SK-N-SH treated with all-trans-retinoic acid at 6 μM for 48 hours (cell line): ENCODE results near the gene CCDC150.
A peak's percentile ranks its signal among the peaks of the same experiment; 100 is the strongest.
"Not testable (repeated sequence)": the region's sequence is repeated elsewhere in the genome, so short reads cannot be mapped to it uniquely, and the experiment has no call there.

Experiments
- ATAC-seq: fragments of 200-7000 bp; cut with Tn5 transposase; 3 replicates; pipeline ENCODE4 v1.9.1; 2020; ENCODE audit warnings: mild to moderate bottlenecking, moderate library complexity
- ARNTL ChIP-seq: fragments of 450-650 bp; formaldehyde crosslinking; IDR thresholded peaks from 2 replicates; pipeline ENCODE4 v1.5.0; 2020; ENCODE audit warnings: low read depth, mild to moderate bottlenecking, moderate library complexity, borderline replicate concordance
- BACH2 ChIP-seq: fragments of 250-450 bp; sonication (Bioruptor Pico); IDR thresholded peaks from 2 replicates; pipeline ENCODE4 v1.9.0; 2021; ENCODE audit warnings: mild to moderate bottlenecking, borderline replicate concordance
- CSDC2 ChIP-seq: fragments of 250-450 bp; sonication (Bioruptor Pico); IDR thresholded peaks from 2 replicates; pipeline ENCODE4 v1.5.0; 2020; ENCODE audit warnings: mild to moderate bottlenecking, moderate library complexity
- ESRRG ChIP-seq: fragments of 250-450 bp; sonication (Bioruptor Pico); IDR thresholded peaks from 2 replicates; pipeline ENCODE4 v1.6.1; 2021; ENCODE audit warnings: mild to moderate bottlenecking
- GLIS3 ChIP-seq: fragments of 250-450 bp; sonication (Bioruptor Pico); IDR thresholded peaks from 2 replicates; pipeline ENCODE4 v1.5.0; 2020; ENCODE audit warnings: mild to moderate bottlenecking, moderate library complexity
- ISL1 ChIP-seq: fragments of 250-450 bp; sonication (Bioruptor Pico); IDR thresholded peaks from 2 replicates; pipeline ENCODE4 v2.1.2; 2022; ENCODE audit warnings: mild to moderate bottlenecking, moderate library complexity
- OSR1 ChIP-seq: fragments of 250-450 bp; sonication (Bioruptor Pico); IDR thresholded peaks from 2 replicates; pipeline ENCODE4 v1.8.0; 2022; ENCODE audit warnings: moderate library complexity, mild to moderate bottlenecking, inconsistent platforms
- PPARA ChIP-seq: fragments of 250-450 bp; sonication (Bioruptor Pico); IDR thresholded peaks from 2 replicates; pipeline ENCODE4 v1.5.0; 2020; ENCODE audit warnings: mild to moderate bottlenecking, borderline replicate concordance
- RARB ChIP-seq: fragments of 250-450 bp; sonication (Bioruptor Pico); IDR thresholded peaks from 2 replicates; pipeline ENCODE4 v1.8.0; 2021; ENCODE audit warnings: mild to moderate bottlenecking, moderate library complexity
- SNAI2 ChIP-seq: fragments of 250-450 bp; sonication (Bioruptor Pico); IDR thresholded peaks from 2 replicates; pipeline ENCODE4 v1.5.0; 2020; ENCODE audit warnings: mild to moderate bottlenecking, moderate library complexity
- TCF4 ChIP-seq: fragments of 250-450 bp; sonication (Bioruptor Pico); IDR thresholded peaks from 2 replicates; pipeline ENCODE4 v1.8.0; 2021; ENCODE audit warnings: mild to moderate bottlenecking, moderate library complexity, borderline replicate concordance
- TOX ChIP-seq: fragments of 250-450 bp; sonication (Bioruptor Pico); IDR thresholded peaks from 2 replicates; pipeline ENCODE4 v1.8.0; 2021; ENCODE audit warnings: mild to moderate bottlenecking, moderate library complexity, borderline replicate concordance
- ZFP3 ChIP-seq: fragments of 250-450 bp; sonication (Bioruptor Pico); IDR thresholded peaks from 2 replicates; pipeline ENCODE4 v1.5.0; 2020; ENCODE audit warnings: mild to moderate bottlenecking, moderate library complexity
- ZFP30 ChIP-seq: fragments of 450-650 bp; formaldehyde crosslinking; IDR thresholded peaks from 2 replicates; pipeline ENCODE4 v1.5.0; 2022; ENCODE audit warnings: mild to moderate bottlenecking, moderate library complexity
- ZNF565 ChIP-seq: fragments of 450-650 bp; formaldehyde crosslinking; conservative IDR thresholded peaks from 2 replicates; pipeline ENCODE4 v1.5.0; 2020; ENCODE audit warnings: low read depth, mild to moderate bottlenecking, moderate library complexity
- ZNF70 ChIP-seq: fragments of 450-650 bp; formaldehyde crosslinking; IDR thresholded peaks from 2 replicates; pipeline ENCODE4 v1.5.0; 2020; ENCODE audit warnings: mild to moderate bottlenecking, moderate library complexity
- ZNF8 ChIP-seq: fragments of 450-650 bp; formaldehyde crosslinking; IDR thresholded peaks from 2 replicates; pipeline ENCODE4 v1.5.0; 2020; ENCODE audit warnings: mild to moderate bottlenecking, moderate library complexity
- TF ChIP-seq, protein P1 (sequence below): fragments of 250-450 bp; sonication (Bioruptor Pico); IDR thresholded peaks from 2 replicates; pipeline ENCODE4 v1.5.1; 2020; ENCODE audit warnings: low read depth, mild to moderate bottlenecking, moderate library complexity
- TF ChIP-seq, protein P2 (sequence below): fragments of 250-450 bp; sonication (Bioruptor Pico); IDR thresholded peaks from 2 replicates; pipeline ENCODE4 v1.8.0; 2020; ENCODE audit warnings: mild to moderate bottlenecking, moderate library complexity, borderline replicate concordance
- TF ChIP-seq, protein P3 (sequence below): fragments of 250-450 bp; sonication (Bioruptor Pico); IDR thresholded peaks from 2 replicates; pipeline ENCODE4 v1.5.1; 2021; ENCODE audit warnings: mild to moderate bottlenecking, moderate library complexity
- TF ChIP-seq, protein P4 (sequence below): fragments of 250-450 bp; sonication (Bioruptor Pico); IDR thresholded peaks from 2 replicates; pipeline ENCODE4 v1.8.0; 2021; ENCODE audit warnings: low read depth, mild to moderate bottlenecking, moderate library complexity, borderline replicate concordance

CCDC150 gene

DNA sequence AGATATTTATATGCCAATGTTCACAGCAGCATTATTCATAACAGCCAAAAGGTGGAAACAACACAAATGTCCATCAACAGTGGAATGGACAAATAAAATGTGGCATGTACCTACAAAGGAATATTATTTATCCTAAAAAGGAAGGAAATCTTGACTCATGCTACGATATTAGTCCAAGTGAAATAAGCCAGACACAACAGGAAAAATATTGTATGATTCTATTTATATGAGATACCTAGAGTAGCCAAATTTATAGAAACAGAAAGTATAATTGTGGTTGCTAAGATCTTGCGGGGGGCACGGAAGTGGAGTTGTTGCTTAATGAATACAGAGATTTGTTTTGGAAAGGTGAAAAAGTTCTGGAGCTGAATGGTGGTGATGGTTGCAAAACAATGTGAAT is 33.0 kb upstream of the CCDC150 start:
- TF ChIP-seq TCF4: no peak
- no peak for TF ChIP-seq ZNF70 (CRISPR knock-in tag)
- TF ChIP-seq RARB (CRISPR knock-in tag): no peak
- TF ChIP-seq CSDC2 (CRISPR knock-in tag): no peak
- no peak for TF ChIP-seq SNAI2 (CRISPR knock-in tag)
- no peak for TF ChIP-seq ZFP3 (CRISPR knock-in tag)
- no peak for TF ChIP-seq BACH2 (CRISPR knock-in tag)
- TF ChIP-seq, protein P1, sequence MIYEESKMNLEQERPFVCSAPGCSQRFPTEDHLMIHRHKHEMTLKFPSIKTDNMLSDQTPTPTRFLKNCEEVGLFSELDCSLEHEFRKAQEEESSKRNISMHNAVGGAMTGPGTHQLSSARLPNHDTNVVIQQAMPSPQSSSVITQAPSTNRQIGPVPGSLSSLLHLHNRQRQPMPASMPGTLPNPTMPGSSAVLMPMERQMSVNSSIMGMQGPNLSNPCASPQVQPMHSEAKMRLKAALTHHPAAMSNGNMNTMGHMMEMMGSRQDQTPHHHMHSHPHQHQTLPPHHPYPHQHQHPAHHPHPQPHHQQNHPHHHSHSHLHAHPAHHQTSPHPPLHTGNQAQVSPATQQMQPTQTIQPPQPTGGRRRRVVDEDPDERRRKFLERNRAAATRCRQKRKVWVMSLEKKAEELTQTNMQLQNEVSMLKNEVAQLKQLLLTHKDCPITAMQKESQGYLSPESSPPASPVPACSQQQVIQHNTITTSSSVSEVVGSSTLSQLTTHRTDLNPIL (CRISPR knock-in tag): no peak
- no peak for TF ChIP-seq TOX
- no peak for TF ChIP-seq GLIS3
- TF ChIP-seq ISL1 (CRISPR knock-in tag): no peak
- no peak for TF ChIP-seq ZNF8 (CRISPR knock-in tag)
- no peak for ATAC-seq

DNA sequence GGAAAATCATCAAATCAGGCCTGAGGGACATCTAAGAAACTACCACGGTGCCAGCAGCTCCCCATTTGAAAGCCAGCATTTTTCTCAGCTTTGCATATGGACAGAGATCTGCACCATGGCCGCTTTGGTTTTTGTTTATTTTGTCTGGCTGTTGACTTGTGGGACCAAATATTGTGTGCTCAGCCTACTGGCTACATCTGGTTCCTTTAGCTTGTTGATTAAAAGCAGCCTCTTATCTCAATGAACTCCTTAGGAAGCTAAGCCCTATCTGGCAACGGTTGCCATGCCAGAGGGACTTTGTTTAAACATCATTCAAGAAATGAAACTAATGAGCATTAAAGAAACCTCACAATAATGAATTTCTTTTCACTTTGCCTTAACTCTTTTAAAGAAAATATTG is 32.4 kb upstream of the CCDC150 start:
- TF ChIP-seq TCF4 (peak; percentile 42; the same call in 1 of the 2 replicates), ESRRG (CRISPR knock-in tag) (no peak)
- peak; percentile 35; the same call in 2 of the 3 replicates for ATAC-seq

DNA sequence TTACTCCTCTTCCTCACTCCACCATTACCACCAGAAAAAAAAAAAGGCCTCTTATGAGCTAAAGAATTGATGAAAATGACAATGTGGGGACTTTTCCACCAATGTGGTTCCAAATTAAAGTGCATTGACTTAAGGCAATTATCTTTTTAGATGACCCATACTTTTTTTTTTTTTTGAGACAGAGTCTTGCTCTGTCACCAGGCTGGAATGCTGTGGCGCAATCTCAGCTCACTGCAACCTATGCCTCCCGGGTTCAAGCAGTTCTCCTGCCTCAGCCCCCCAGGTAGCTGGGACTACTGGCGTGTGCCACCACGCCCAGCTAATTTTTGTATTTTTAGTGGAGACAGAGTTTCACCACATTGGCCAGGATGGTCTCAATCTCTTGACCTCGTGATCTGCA is 31.6 kb upstream of the CCDC150 start:
- ATAC-seq: not testable (repeated sequence)

DNA sequence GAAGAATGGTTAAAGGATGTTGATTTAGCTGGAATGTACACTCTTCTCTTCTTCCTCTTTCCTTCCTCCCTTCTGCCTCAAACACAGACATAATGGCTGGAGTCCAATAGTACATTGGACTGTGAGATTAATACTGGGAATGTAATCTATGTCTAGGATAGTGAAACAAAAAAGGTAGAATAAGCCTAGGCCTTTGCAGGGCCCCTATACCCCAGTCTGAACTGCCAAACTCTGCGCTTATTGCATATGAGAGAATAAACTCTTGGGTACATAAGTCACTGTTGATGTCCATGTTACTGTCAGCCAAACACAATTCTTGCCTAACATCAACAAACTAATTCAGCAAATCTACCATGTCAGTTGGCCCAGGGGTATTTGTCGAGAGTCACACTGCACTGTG is 29.7 kb upstream of the CCDC150 start:
- no peak for TF ChIP-seq BACH2 (CRISPR knock-in tag)
- TF ChIP-seq SNAI2 (CRISPR knock-in tag): no peak
- TF ChIP-seq ZFP30 (CRISPR knock-in tag): no peak
- TF ChIP-seq ZNF565 (CRISPR knock-in tag): no peak
- no peak for TF ChIP-seq ISL1 (CRISPR knock-in tag)
- no peak for TF ChIP-seq TOX
- TF ChIP-seq, protein P1 (CRISPR knock-in tag): no peak
- TF ChIP-seq ZNF70 (CRISPR knock-in tag): no peak
- TF ChIP-seq TCF4: no peak
- no peak for TF ChIP-seq ARNTL (CRISPR knock-in tag)
- TF ChIP-seq ZNF8 (CRISPR knock-in tag): no peak
- no peak for TF ChIP-seq GLIS3
- TF ChIP-seq, protein P2, sequence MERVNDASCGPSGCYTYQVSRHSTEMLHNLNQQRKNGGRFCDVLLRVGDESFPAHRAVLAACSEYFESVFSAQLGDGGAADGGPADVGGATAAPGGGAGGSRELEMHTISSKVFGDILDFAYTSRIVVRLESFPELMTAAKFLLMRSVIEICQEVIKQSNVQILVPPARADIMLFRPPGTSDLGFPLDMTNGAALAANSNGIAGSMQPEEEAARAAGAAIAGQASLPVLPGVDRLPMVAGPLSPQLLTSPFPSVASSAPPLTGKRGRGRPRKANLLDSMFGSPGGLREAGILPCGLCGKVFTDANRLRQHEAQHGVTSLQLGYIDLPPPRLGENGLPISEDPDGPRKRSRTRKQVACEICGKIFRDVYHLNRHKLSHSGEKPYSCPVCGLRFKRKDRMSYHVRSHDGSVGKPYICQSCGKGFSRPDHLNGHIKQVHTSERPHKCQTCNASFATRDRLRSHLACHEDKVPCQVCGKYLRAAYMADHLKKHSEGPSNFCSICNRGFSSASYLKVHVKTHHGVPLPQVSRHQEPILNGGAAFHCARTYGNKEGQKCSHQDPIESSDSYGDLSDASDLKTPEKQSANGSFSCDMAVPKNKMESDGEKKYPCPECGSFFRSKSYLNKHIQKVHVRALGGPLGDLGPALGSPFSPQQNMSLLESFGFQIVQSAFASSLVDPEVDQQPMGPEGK (CRISPR knock-in tag): no peak
- no peak for TF ChIP-seq ZFP3 (CRISPR knock-in tag)
- TF ChIP-seq ESRRG (CRISPR knock-in tag): no peak
- TF ChIP-seq, protein P3, sequence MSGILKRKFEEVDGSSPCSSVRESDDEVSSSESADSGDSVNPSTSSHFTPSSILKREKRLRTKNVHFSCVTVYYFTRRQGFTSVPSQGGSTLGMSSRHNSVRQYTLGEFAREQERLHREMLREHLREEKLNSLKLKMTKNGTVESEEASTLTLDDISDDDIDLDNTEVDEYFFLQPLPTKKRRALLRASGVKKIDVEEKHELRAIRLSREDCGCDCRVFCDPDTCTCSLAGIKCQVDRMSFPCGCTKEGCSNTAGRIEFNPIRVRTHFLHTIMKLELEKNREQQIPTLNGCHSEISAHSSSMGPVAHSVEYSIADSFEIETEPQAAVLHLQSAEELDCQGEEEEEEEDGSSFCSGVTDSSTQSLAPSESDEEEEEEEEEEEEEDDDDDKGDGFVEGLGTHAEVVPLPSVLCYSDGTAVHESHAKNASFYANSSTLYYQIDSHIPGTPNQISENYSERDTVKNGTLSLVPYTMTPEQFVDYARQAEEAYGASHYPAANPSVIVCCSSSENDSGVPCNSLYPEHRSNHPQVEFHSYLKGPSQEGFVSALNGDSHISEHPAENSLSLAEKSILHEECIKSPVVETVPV (CRISPR knock-in tag): no peak
- ATAC-seq: no peak

DNA sequence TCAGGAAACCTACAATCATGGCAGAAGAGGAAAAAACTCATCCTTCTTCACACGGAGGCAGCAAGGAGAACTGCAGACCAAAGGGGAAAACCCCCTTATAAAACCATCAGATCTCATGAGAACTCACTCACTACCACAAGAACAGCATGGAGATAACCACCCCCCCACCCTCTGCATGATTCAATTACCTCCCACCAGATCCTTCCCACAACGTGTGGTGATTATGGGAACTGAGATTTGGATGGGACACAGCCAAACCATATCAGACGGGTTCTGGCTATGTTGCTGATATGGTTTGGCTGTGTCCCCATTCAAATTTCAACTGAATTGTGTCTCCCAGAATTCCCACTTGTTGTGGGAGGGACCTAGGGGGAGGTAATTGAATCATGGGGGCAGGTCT is 28.7 kb upstream of the CCDC150 start:
- no peak for ATAC-seq
- TF ChIP-seq GLIS3: no peak
- TF ChIP-seq, protein P3 (CRISPR knock-in tag): no peak
- TF ChIP-seq, protein P2 (CRISPR knock-in tag): no peak
- TF ChIP-seq ZNF565 (CRISPR knock-in tag): no peak
- no peak for TF ChIP-seq TOX
- TF ChIP-seq ZFP3 (CRISPR knock-in tag): no peak
- TF ChIP-seq ZNF70 (CRISPR knock-in tag): no peak
- no peak for TF ChIP-seq PPARA (CRISPR knock-in tag)
- TF ChIP-seq ISL1 (CRISPR knock-in tag): no peak
- no peak for TF ChIP-seq BACH2 (CRISPR knock-in tag)
- no peak for TF ChIP-seq ARNTL (CRISPR knock-in tag)
- no peak for TF ChIP-seq SNAI2 (CRISPR knock-in tag)
- no peak for TF ChIP-seq TCF4
- TF ChIP-seq ZNF8 (CRISPR knock-in tag): no peak
- TF ChIP-seq, protein P4, sequence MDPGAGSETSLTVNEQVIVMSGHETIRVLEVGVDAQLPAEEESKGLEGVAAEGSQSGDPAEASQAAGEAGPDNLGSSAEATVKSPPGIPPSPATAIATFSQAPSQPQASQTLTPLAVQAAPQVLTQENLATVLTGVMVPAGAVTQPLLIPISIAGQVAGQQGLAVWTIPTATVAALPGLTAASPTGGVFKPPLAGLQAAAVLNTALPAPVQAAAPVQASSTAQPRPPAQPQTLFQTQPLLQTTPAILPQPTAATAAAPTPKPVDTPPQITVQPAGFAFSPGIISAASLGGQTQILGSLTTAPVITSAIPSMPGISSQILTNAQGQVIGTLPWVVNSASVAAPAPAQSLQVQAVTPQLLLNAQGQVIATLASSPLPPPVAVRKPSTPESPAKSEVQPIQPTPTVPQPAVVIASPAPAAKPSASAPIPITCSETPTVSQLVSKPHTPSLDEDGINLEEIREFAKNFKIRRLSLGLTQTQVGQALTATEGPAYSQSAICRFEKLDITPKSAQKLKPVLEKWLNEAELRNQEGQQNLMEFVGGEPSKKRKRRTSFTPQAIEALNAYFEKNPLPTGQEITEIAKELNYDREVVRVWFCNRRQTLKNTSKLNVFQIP (CRISPR knock-in tag): no peak
- TF ChIP-seq ZFP30 (CRISPR knock-in tag): no peak
- TF ChIP-seq RARB (CRISPR knock-in tag): no peak
- TF ChIP-seq OSR1: no peak
- TF ChIP-seq ESRRG (CRISPR knock-in tag): no peak
